ENCODE results near the gene CEP192. TPM values are rescaled to one million over a fixed set of nuclear protein-coding genes. Genes with fewer than 3 reads are reported as not detected.
A peak's percentile ranks its signal among the peaks of the same experiment; 100 is the strongest.

The CEP192 gene
- total RNA-seq: 31.2 and 32.0 TPM in 2 replicates

DNA sequence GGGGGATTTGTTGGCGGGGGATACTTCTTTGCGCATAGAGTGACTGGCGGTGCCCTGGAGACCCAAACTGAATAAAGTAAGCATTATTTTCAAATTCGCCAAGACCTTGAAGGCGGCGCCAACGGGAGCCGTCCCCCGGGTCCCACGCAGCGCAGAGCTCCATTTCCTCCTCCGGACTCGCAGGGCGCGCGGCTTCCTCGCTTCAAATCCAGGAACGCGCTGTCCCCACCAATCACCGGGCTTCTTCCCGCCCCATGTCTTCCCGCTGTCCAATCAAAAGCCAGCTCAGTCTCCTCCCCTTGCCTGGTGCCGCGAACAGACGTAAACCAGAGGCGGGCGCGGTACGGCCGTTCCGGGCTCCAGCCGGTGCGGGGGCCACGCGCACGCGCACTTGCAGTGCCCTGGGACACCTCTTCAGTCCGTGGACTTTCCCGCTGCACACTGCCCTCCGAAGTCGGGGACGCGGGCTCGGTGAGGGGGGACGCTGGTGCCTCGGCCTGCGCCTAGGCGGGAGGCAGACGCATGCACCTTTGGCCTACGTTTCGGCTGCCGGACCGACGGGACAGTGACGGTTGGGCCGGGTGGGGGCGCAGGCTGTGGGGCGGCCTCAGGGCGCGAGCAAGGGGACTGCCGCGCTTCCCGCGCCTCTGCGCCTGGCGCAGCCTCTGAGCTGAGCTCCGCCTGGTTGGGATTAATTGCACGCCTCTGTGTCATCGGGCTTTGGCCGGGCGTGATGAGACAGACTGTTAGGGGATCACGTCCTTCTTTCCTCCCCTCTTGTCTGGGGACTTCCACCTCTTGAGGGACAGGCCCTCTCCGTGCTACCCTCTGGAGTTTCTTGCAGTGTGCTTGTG is at the start of gene CEP192:
Gene CEP192, plus strand, starts transcription at position 396 of the 854 bp plus-strand sequence. CDS start 8,063 bp downstream, outside the sequence.
- peak within 1 kb of the TSS; percentile 93 for H3K4me3 Mint-ChIP-seq

GRCh38 chr18:12943215-12943614 is 47.9 kb upstream of the CEP192 start:
- no peak overlapping the region for H3K4me3 Mint-ChIP-seq
- no peak overlapping the region for H3K27ac Mint-ChIP-seq
- H3K27me3 Mint-ChIP-seq (ENCODE audit: insufficient read depth): peaks cover 2% of the 10 kb centered on the region
- no peaks in the 10 kb centered on the region for H3K9me3 Mint-ChIP-seq
- peaks cover 5% of the 10 kb centered on the region for H3K36me3 Mint-ChIP-seq (ENCODE audit: low read depth)
- intact Hi-C loops (cut with micrococcal nuclease): no loop called here
- DNase-seq (ENCODE audit: low spot score): no peak
- peaks cover 27% of the 10 kb centered on the region for H3K4me1 Mint-ChIP-seq (ENCODE audit: low read depth)

More for the DNA sequence above, at the start of gene CEP192:
- no peaks in the 10 kb centered on the region for H3K9me3 Mint-ChIP-seq
- H3K36me3 Mint-ChIP-seq (ENCODE audit: low read depth): peaks cover 11% of the 10 kb centered on the region
- H3K27ac Mint-ChIP-seq: peak within 1 kb of the TSS; percentile 94
- intact Hi-C loops (cut with micrococcal nuclease): loop anchor here (1.0 to 10.0 kb wide), 14 partner anchors 9 to 1082 kb away; partner anchors contain the start of genes AFG3L2, CEP76, FAM210A and IMPA2
- H3K27me3 Mint-ChIP-seq (ENCODE audit: insufficient read depth): peaks cover 1% of the 10 kb centered on the region
- peak; percentile 98 for DNase-seq (ENCODE audit: low spot score)
- H3K4me1 Mint-ChIP-seq (ENCODE audit: low read depth): peaks cover 24% of the 10 kb centered on the region

- Mint-ChIP-seq H3K9me3 (no peaks in the 10 kb centered on the region), H3K4me1 (ENCODE audit: low read depth) (peaks cover 30% of the 10 kb centered on the region), H3K4me3 (no peak overlapping the region), H3K36me3 (ENCODE audit: low read depth) (peaks cover 9% of the 10 kb centered on the region), H3K27me3 (ENCODE audit: insufficient read depth) (peaks cover 2% of the 10 kb centered on the region), H3K27ac (no peak overlapping the region)
- intact Hi-C loops (cut with micrococcal nuclease): loop anchor here (5.0 kb wide), 3 partner anchors 438 to 962 kb away; partner anchors contain the start of gene IMPA2
- no peak for DNase-seq (ENCODE audit: low spot score)
Measured at GRCh38 chr18:12944709-12945108, 46.5 kb upstream of the CEP192 start.

GRCh38 chr18:12946549-12947284 is 44.4 kb upstream of the CEP192 start:
- peak overlapping the region; percentile 98 for H3K4me3 Mint-ChIP-seq
- peaks cover 22% of the 10 kb centered on the region for H3K36me3 Mint-ChIP-seq (ENCODE audit: low read depth)
- H3K9me3 Mint-ChIP-seq: no peaks in the 10 kb centered on the region
- peak overlapping the region; percentile 98 for H3K27ac Mint-ChIP-seq
- peaks cover 2% of the 10 kb centered on the region for H3K27me3 Mint-ChIP-seq (ENCODE audit: insufficient read depth)
- intact Hi-C loops (cut with micrococcal nuclease): loop anchor here (1.0 to 5.0 kb wide), 8 partner anchors 62 to 964 kb away; partner anchors contain the start of genes AFG3L2, CEP76, IMPA2 and PTPN2
- peaks cover 44% of the 10 kb centered on the region for H3K4me1 Mint-ChIP-seq (ENCODE audit: low read depth)
- DNase-seq (ENCODE audit: low spot score): no peak

DNA sequence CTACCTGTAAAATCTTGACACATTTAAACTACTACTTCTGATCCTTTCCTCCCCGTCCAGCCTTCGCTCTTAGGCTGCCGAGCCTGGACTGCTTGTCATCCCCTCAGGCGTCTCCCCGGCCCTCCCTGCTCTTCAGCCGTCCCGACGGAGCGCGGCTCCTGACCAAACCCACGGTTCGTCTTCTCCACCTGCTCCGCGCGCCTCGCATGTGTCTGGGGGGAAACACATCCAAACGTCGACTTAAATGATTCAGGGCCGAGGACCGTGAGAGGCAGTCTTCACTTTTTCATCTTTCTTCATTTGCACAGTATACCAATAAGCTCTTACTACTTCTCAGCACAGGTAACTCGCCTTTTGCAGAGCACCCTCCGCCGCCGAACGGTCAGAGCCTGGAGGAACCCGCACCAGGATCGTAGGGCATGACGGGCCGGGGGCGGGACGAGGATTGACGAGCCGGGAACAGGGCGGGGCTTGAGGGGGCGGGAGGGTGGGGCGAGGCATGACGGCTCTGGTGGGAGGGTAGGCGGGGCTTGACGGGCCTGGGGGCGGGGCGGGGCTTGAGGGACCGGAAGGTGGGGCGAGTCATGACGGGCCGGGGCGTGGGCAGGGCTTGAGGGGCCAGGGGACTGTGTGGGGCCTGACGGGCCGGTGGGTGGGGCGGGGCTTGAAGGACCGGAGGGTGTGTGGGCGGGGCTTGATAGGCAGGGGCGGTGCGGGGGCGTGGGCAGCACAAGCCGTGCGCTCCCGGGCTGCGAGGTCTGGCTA is 43.7 kb upstream of the CEP192 start, which contains the start of gene SEH1L:
Gene SEH1L, plus strand, starts transcription at position 727 of the 765 bp plus-strand sequence. CDS start 111 bp downstream, outside the sequence.
- peak; percentile 96 for DNase-seq (ENCODE audit: low spot score)
- intact Hi-C loops (cut with micrococcal nuclease): loop anchor here (1.0 to 5.0 kb wide), 11 partner anchors 44 to 965 kb away; partner anchors contain the start of genes AFG3L2, CEP192, CEP76 and FAM210A
- H3K4me1 Mint-ChIP-seq (ENCODE audit: low read depth): peaks cover 44% of the 10 kb centered on the region
- peaks cover 23% of the 10 kb centered on the region for H3K36me3 Mint-ChIP-seq (ENCODE audit: low read depth)
- peaks cover 2% of the 10 kb centered on the region for H3K27me3 Mint-ChIP-seq (ENCODE audit: insufficient read depth)
- peak within 1 kb of the TSS; percentile 98 for H3K4me3 Mint-ChIP-seq
- peak within 1 kb of the TSS; percentile 98 for H3K27ac Mint-ChIP-seq
- H3K9me3 Mint-ChIP-seq: no peaks in the 10 kb centered on the region

DNA sequence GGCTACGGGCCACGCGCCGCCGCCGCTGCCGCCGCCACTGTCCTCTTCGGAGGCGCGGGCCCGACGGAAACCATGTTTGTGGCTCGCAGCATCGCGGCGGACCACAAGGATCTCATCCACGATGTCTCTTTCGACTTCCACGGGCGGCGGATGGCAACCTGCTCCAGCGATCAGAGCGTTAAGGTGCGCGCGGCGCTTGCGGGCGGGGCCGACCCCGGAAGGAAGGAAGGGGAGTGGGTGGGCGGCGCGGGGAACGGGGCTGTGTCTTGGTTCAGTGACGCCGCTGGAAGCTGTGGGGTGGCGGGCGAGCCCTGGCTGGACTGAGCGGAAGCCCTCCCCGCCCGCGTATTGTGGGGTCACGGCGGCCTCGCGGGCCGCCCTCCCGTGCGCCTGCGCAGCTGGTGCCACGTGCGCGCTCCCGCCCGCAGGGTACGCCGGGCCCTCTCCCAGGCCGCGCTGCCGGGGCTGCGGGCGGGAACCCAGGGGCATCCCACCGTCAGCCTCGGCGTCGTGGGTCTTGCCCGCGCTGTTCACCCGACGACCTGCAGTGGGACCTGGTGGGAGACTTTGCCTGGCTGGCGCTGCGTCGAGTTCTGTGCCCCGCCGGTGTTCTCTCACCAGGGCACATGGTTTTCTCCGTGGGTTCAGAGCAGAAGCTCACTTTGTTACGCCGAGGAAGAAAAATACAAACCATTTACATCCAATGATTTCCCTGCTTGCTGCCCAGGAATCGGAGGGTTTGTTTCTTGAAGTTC is 42.9 kb upstream of the CEP192 start:
- DNase-seq (ENCODE audit: low spot score): peak; percentile 95
- H3K27ac Mint-ChIP-seq: peak overlapping the region; percentile 98
- peak overlapping the region; percentile 98 for H3K4me3 Mint-ChIP-seq
- intact Hi-C loops (cut with micrococcal nuclease): loop anchor here (1.0 to 5.0 kb wide), 6 partner anchors 43 to 966 kb away; partner anchors contain the start of genes CEP192, FAM210A, IMPA2 and RNMT
- peaks cover 45% of the 10 kb centered on the region for H3K4me1 Mint-ChIP-seq (ENCODE audit: low read depth)
- H3K27me3 Mint-ChIP-seq (ENCODE audit: insufficient read depth): no peaks in the 10 kb centered on the region
- H3K36me3 Mint-ChIP-seq (ENCODE audit: low read depth): peaks cover 27% of the 10 kb centered on the region
- no peaks in the 10 kb centered on the region for H3K9me3 Mint-ChIP-seq

GRCh38 chr18:12958478-12958877 is 32.7 kb upstream of the CEP192 start:
- peaks cover 33% of the 10 kb centered on the region for H3K36me3 Mint-ChIP-seq (ENCODE audit: low read depth)
- intact Hi-C loops (cut with micrococcal nuclease): no loop called here
- H3K27ac Mint-ChIP-seq: no peak overlapping the region

DNA sequence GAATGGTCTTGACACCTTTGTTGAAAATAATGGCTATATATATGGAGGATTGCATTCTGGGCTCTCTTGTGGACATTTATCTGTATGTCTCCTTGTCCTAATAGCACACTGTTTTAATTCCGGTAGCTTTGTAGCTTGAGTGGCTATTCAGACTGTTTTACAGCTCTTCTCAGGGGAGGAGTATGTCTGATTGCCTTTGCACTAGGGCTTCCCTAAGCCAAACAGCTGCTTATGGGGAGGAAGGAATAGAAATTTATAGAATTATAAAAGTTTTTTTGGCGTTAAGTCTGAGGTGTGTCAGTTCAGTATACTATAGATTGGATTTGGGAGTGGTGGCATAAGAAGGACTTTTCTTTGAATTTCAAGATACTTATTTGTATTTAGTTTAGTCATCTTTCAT is 30.8 kb upstream of the CEP192 start:
- peaks cover 17% of the 10 kb centered on the region for H3K4me1 Mint-ChIP-seq (ENCODE audit: low read depth)
- intact Hi-C loops (cut with micrococcal nuclease): no loop called here
- no peak overlapping the region for H3K4me3 Mint-ChIP-seq
- no peaks in the 10 kb centered on the region for H3K27me3 Mint-ChIP-seq (ENCODE audit: insufficient read depth)
- no peak overlapping the region for H3K27ac Mint-ChIP-seq
- peaks cover 35% of the 10 kb centered on the region for H3K36me3 Mint-ChIP-seq (ENCODE audit: low read depth)
- H3K9me3 Mint-ChIP-seq: no peaks in the 10 kb centered on the region
- no peak for DNase-seq (ENCODE audit: low spot score)

More at GRCh38 chr18:12958478-12958877, 32.7 kb upstream of the CEP192 start:
- H3K4me1 Mint-ChIP-seq (ENCODE audit: low read depth): peaks cover 17% of the 10 kb centered on the region
- no peaks in the 10 kb centered on the region for H3K9me3 Mint-ChIP-seq
- no peak for DNase-seq (ENCODE audit: low spot score)
- no peak overlapping the region for H3K4me3 Mint-ChIP-seq
- H3K27me3 Mint-ChIP-seq (ENCODE audit: insufficient read depth): no peaks in the 10 kb centered on the region

DNA sequence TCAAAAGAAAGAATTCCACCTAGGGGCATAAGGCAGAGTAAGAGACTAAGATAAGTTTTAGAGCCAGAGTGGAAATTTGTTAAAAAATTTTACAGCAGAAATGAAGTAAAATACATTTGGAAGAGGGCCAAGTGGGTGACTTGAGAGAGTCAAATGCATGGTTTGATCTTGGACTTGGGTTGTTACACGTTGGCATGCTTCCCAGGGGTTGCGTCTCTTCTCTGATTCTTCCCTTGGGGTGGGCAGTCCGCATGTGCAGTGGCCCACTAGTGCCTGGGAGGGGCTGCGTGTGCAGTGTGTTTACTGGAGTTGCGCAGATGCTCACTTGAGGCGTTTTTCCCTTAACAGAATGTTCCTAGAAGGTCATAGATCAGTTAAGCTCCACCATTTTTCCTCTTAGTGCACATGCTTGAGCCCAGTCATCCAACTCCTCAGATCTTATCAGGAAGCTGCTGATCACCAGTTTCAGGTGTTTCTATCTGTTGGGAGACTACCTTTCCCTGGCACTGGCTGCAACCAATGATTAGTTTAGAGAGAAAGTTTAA is 30.2 kb upstream of the CEP192 start:
- Mint-ChIP-seq H3K27ac (no peak overlapping the region), H3K4me1 (ENCODE audit: low read depth) (peaks cover 17% of the 10 kb centered on the region), H3K36me3 (ENCODE audit: low read depth) (peaks cover 37% of the 10 kb centered on the region), H3K9me3 (no peaks in the 10 kb centered on the region), H3K4me3 (no peak overlapping the region), H3K27me3 (ENCODE audit: insufficient read depth) (no peaks in the 10 kb centered on the region)
- DNase-seq (ENCODE audit: low spot score): no peak
- intact Hi-C loops (cut with micrococcal nuclease): no loop called here

DNA sequence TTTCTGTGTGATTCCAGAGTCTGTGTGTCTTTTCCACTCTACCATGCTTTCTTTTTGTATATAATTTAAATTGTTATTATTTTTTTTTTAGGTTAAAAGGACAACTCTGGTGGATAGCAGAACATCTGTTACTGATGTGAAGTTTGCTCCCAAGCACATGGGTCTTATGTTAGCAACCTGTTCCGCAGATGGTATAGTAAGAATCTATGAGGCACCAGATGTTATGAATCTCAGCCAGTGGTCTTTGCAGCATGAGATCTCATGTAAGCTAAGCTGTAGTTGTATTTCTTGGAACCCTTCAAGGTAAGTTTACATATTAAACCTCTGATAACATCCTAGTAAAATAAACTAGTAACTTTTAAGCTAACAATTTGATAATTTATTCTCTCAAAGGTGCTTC is 28.1 kb upstream of the CEP192 start:
- no peaks in the 10 kb centered on the region for H3K27me3 Mint-ChIP-seq (ENCODE audit: insufficient read depth)
- intact Hi-C loops (cut with micrococcal nuclease): no loop called here
- peaks cover 40% of the 10 kb centered on the region for H3K36me3 Mint-ChIP-seq (ENCODE audit: low read depth)
- H3K9me3 Mint-ChIP-seq: no peaks in the 10 kb centered on the region
- peaks cover 20% of the 10 kb centered on the region for H3K4me1 Mint-ChIP-seq (ENCODE audit: low read depth)
- no peak for DNase-seq (ENCODE audit: low spot score)
- H3K4me3 Mint-ChIP-seq: no peak overlapping the region
- H3K27ac Mint-ChIP-seq: no peak overlapping the region

DNA sequence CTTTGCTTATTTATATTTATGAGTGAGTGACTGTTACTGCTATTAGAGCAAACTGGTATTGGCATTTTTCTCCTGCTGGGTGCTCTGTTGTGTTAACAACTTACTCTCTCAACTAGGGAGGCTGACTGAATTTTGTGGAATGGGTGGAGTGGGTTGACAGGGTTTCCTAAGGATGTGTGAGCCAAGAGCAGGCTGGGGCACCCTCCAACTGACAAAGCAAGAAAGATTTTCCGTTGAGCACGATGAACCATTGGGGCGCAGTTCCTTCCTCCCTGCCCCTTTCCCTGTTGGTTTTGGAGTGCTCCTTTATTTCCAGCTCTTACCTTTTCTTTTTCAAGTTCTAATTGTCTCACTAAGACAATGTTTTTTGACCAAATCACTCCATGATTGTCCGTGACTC is 23.0 kb upstream of the CEP192 start:
- Mint-ChIP-seq H3K36me3 (ENCODE audit: low read depth) (peaks cover 45% of the 10 kb centered on the region), H3K4me3 (no peak overlapping the region), H3K27me3 (ENCODE audit: insufficient read depth) (no peaks in the 10 kb centered on the region), H3K27ac (no peak overlapping the region), H3K4me1 (ENCODE audit: low read depth) (peaks cover 16% of the 10 kb centered on the region), H3K9me3 (no peaks in the 10 kb centered on the region)
- intact Hi-C loops (cut with micrococcal nuclease): no loop called here
- DNase-seq (ENCODE audit: low spot score): no peak

All from activated T-helper 1 cell treated with anti-CD3 and anti-CD28 coated beads, Interleukin-12 subunit alpha, Interleukin-12 subunit beta, Interleukin-2, Interleukin-4 antibody, amounts not matched to agents 30 ng/mL and 10 ng/mL and 1 ng/mL, durations not matched to agents 14 hours and 24 hours and 36 hours (primary cell).